SJCRH30 (cell line): ENCODE results near the gene PREP. TPM values are rescaled to one million over a fixed set of nuclear protein-coding genes. Genes with fewer than 3 reads are reported as not detected.
"Not testable (repeated sequence)": the region's sequence is repeated elsewhere in the genome, so short reads cannot be mapped to it uniquely, and the experiment has no call there.

ENCODE experiments used
- DNase-seq, 2 experiments: peaks; one replicate each; pipeline ENCODE4 v3.0.0-alpha.2; 2015 to 2020
- H3K27ac ChIP-seq: fragments of 250-450 bp; sonication (Bioruptor Pico); 2 replicates; pipeline ENCODE4 v1.5.1; 2020; ENCODE audit warnings: mild to moderate bottlenecking, moderate library complexity
- H3K27me3 ChIP-seq: fragments of 250-450 bp; sonication (Bioruptor Pico); 2 replicates; pipeline ENCODE4 v1.5.1; 2020; ENCODE audit warnings: mild to moderate bottlenecking, moderate library complexity
- H3K36me3 ChIP-seq: fragments of 250-450 bp; sonication (Bioruptor Pico); 2 replicates; pipeline ENCODE4 v1.5.1; 2020; ENCODE audit warnings: mild to moderate bottlenecking, moderate library complexity
- H3K4me1 ChIP-seq: fragments of 250-450 bp; sonication (Bioruptor Pico); 2 replicates; pipeline ENCODE4 v1.5.1; 2020; ENCODE audit warnings: mild to moderate bottlenecking, moderate library complexity
- H3K4me3 ChIP-seq: fragments of 250-450 bp; sonication (Bioruptor Pico); 2 replicates; pipeline ENCODE4 v1.5.1; 2020; ENCODE audit warnings: mild to moderate bottlenecking, moderate library complexity
- H3K9me3 ChIP-seq: fragments of 250-450 bp; sonication (Bioruptor Pico); replicated peaks from 2 replicates; pipeline ENCODE4 v1.5.1; 2020; ENCODE audit warnings: mild to moderate bottlenecking, moderate library complexity
- total RNA-seq: library from RNA; depleted of rRNA; stranded (reverse); fragments of >200 nt; shearing (Covaris generic); gene quantifications from 2 replicates; pipeline ENCODE4 v1.2.3, GENCODE V29; 2014; rRNA removed

PREP gene
- total RNA-seq, 1 experiment from 2014 or later = 46.4 TPM

GRCh38 chr6:105263685-105264610, 138.9 kb downstream of the PREP start:
- Histone ChIP-seq H3K27ac (no peak overlapping the region), H3K4me3 (no peak overlapping the region), H3K9me3 (no peaks in the 10 kb centered on the region), H3K27me3 (no peaks in the 10 kb centered on the region), H3K4me1 (peaks cover 15% of the 10 kb centered on the region), H3K36me3 (no peaks in the 10 kb centered on the region)
- DNase-seq = peak in 1 of 2 experiments; percentile 38

- peak in 1 of 2 experiments; percentile 48 for DNase-seq
- Histone ChIP-seq H3K27me3 (no peaks in the 10 kb centered on the region), H3K4me1 (peaks cover 22% of the 10 kb centered on the region), H3K9me3 (no peaks in the 10 kb centered on the region; the same call in 1 of the 2 replicates), H3K27ac (no peak overlapping the region), H3K4me3 (no peak overlapping the region), H3K36me3 (no peaks in the 10 kb centered on the region)
Measured at GRCh38 chr6:105259913-105260889, 142.7 kb downstream of the PREP start.

DNA sequence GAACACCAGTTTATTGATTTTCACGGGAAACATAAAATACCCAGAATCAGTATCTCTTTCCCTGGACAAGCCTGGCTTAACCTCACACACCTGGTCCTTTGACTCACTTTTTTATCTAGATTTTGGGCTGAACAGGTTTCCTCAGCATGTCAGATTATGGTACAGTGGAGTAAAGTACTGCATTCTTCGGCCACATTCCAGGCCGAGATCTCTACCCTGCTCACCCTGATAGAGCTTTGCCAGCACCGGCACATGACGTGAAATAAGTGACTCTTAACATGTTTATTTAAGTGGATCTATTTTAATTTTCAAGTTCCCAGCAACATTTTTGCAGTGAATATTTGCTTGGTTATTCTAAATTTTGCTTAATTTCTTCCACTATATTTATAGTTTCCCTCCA, 144.1 kb downstream of the PREP start:
- DNase-seq = no peak
- H3K9me3 ChIP-seq = no peaks in the 10 kb centered on the region; the same call in 1 of the 2 replicates
- no peaks in the 10 kb centered on the region for H3K27me3 ChIP-seq
- no peak overlapping the region for H3K4me3 ChIP-seq
- no peak overlapping the region for H3K27ac ChIP-seq
- no peaks in the 10 kb centered on the region for H3K36me3 ChIP-seq
- peaks cover 17% of the 10 kb centered on the region for H3K4me1 ChIP-seq

DNA sequence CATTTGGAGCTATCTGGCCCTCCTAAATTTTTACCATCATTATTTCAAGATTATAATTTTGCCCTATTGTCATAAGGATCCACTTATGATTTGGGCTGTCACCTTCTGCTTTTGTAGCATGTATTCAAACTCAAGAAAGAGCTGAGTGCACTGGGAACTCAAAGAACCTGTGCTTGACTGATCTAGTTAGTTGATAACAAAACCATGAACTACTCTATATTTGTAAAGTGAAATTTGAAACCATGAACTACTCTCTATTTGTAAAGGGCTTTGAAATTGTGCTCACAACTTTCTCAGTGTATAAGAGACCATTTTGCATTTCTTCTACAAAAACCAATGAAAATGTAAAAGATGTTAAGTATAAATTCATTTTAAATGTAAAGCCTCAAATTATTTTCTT, 145.5 kb downstream of the PREP start:
- DNase-seq = peak in 1 of 2 experiments; percentile 20
- H3K4me3 ChIP-seq = no peak overlapping the region
- peaks cover 15% of the 10 kb centered on the region for H3K4me1 ChIP-seq
- H3K36me3 ChIP-seq = no peaks in the 10 kb centered on the region
- no peaks in the 10 kb centered on the region; the same call in 1 of the 2 replicates for H3K9me3 ChIP-seq
- H3K27ac ChIP-seq = no peak overlapping the region
- no peaks in the 10 kb centered on the region for H3K27me3 ChIP-seq

DNA sequence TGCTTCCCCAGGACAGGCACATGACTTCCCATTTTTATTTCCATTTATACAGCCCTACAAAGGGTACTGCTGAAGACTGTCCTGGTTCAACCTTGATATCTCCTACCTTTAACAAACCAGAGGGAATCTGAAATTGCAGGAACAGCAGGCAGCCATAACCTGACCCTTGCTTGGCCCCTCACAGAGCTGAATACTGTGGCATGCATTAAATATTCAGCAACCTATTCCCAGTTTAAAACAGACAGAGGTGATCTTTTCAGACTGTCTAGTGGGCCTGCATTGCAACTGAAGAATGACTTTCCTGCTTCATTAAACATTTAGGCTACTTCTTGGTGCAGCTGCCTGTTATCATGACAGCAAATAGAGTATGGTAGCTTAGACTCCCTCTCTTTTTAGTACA, 146.3 kb downstream of the PREP start:
- Histone ChIP-seq H3K27ac (no peak overlapping the region), H3K36me3 (no peaks in the 10 kb centered on the region), H3K9me3 (no peaks in the 10 kb centered on the region; the same call in 1 of the 2 replicates), H3K27me3 (no peaks in the 10 kb centered on the region), H3K4me3 (no peak overlapping the region), H3K4me1 (peaks cover 15% of the 10 kb centered on the region)
- DNase-seq = no peak

DNA sequence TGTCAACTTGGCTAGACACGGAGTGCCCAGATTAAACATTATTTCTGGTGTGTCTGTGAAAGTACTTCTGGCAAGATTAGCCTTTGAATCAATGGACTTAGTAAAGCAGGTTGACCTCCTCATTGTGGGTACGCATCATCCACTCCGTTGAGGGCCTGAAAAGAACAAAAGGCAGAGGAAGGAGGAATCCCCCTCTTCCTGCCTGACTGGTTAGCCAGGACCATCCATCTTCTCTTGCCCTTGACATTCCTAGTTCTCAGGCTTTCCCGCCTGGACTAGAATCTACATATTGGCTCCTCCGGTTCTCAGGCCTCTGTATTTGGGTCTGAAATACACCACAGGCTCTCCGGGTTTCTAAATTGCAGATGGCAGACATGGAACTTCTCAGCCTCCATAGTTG, 149.1 kb downstream of the PREP start:
- Histone ChIP-seq H3K4me1 (peaks cover 8% of the 10 kb centered on the region), H3K4me3 (no peak overlapping the region), H3K36me3 (no peaks in the 10 kb centered on the region), H3K27me3 (no peaks in the 10 kb centered on the region), H3K27ac (no peak overlapping the region), H3K9me3 (no peaks in the 10 kb centered on the region; the same call in 1 of the 2 replicates)
- DNase-seq = no peak

DNA sequence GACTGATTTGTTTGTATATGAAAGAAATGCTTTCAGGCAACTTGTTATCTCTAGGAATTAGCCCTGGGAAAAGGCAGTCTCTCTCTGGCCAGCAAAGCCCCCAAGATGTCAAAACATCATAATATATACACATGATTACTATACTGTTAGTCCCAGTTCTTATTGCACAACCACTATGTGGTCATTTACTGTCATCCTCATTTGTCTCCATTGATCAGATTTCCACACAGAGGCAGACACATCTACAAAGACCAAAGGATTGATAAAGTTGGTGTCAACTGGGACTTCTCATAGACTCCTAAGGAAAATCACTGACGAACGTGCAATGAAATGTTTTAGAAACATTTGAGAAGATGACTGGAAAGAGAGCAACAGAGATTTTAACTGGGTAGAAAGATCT, 151.2 kb downstream of the PREP start:
- no peaks in the 10 kb centered on the region; the same call in 1 of the 2 replicates for H3K9me3 ChIP-seq
- H3K27me3 ChIP-seq = no peaks in the 10 kb centered on the region
- no peaks in the 10 kb centered on the region for H3K36me3 ChIP-seq
- no peaks in the 10 kb centered on the region for H3K4me1 ChIP-seq
- H3K27ac ChIP-seq = no peak overlapping the region
- DNase-seq = no peak
- H3K4me3 ChIP-seq = no peak overlapping the region

- H3K27ac ChIP-seq = no peak overlapping the region
- H3K9me3 ChIP-seq = no peaks in the 10 kb centered on the region; the same call in 1 of the 2 replicates
- no peaks in the 10 kb centered on the region for H3K36me3 ChIP-seq
- no peaks in the 10 kb centered on the region for H3K27me3 ChIP-seq
- H3K4me3 ChIP-seq = no peak overlapping the region
- DNase-seq = no peak
- H3K4me1 ChIP-seq = no peaks in the 10 kb centered on the region
Measured at GRCh38 chr6:105250533-105250932, 152.3 kb downstream of the PREP start.

GRCh38 chr6:105243487-105243886, 159.4 kb downstream of the PREP start:
- DNase-seq = no peak
- no peaks in the 10 kb centered on the region for H3K27me3 ChIP-seq
- 0 out of 2 replicates have a peak, but pooled peaks cover 3% of the 10 kb centered on the region for H3K4me1 ChIP-seq

GRCh38 chr6:105235155-105235554, 167.7 kb downstream of the PREP start:
- Histone ChIP-seq H3K9me3 (peaks cover 5% of the 10 kb centered on the region; the same call in 1 of the 2 replicates), H3K4me3 (no peak overlapping the region), H3K4me1 (no peaks in the 10 kb centered on the region), H3K36me3 (no peaks in the 10 kb centered on the region), H3K27ac (no peak overlapping the region), H3K27me3 (no peaks in the 10 kb centered on the region)
- DNase-seq = peak; percentile 27 to 28

More at GRCh38 chr6:105243487-105243886, 159.4 kb downstream of the PREP start:
- no peak overlapping the region for H3K4me3 ChIP-seq
- H3K36me3 ChIP-seq = no peaks in the 10 kb centered on the region
- H3K27ac ChIP-seq = no peak overlapping the region
- no peaks in the 10 kb centered on the region for H3K9me3 ChIP-seq

DNA sequence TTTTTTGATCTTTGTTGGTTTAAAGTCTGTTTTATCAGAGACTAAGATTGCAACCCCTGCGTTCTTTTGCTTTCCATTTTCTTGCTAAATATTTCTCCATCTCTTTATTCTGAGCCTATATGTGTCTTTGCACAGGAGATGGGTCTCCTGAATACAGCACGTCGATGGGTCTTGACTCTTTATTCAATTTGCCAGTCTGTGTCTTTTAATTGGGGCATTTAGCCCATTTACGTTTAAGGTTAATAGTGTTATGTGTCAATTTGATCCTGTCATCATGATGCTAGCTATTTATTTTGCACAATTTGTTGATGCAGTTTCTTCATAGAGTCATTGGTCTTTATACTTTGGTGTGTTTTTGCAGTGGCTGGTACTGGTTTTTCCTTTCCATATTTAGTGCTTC, 171.1 kb downstream of the PREP start:
- not testable (repeated sequence) for H3K9me3 ChIP-seq, H3K27ac ChIP-seq, H3K27me3 ChIP-seq, H3K4me1 ChIP-seq, H3K36me3 ChIP-seq, H3K4me3 ChIP-seq, DNase-seq

Other genes with a start within 250 kb of the PREP start
- 57.9 and 59.6 TPM in 2 replicates for gene POPDC3, start 223.1 kb downstream of the PREP start, total RNA-seq